Thymus (tissue), 11 donors: ENCODE measurements around the gene NVL. TPM values are rescaled to one million over a fixed set of nuclear protein-coding genes. Genes with fewer than 3 reads are reported as not detected.
"Not testable (repeated sequence)": the region's sequence is repeated elsewhere in the genome, so short reads cannot be mapped to it uniquely, and the experiment has no call there.

Experiments
- DNase-seq, 9 donors: peaks; one replicate each; pipeline ENCODE4 v3.0.0-alpha.2; 2013; ENCODE audit warnings: low spot score in 9 of 9, low read depth in 6 of 9, missing footprints in 1 of 9
- H3K27ac ChIP-seq, 2 donors: one replicate each; pipeline ENCODE4 v1.5.1; 2013; ENCODE audit warnings: control low read depth in 1 of 2, low read depth in 1 of 2, low read length in 1 of 2, mild to moderate bottlenecking in 1 of 2, moderate library complexity in 1 of 2
- H3K27me3 ChIP-seq, 2 donors: one replicate each; pipeline ENCODE4 v1.5.1; 2013; ENCODE audit warnings: low read length in 1 of 2; ENCODE audit not compliant: control insufficient read depth in 2 of 2, insufficient read depth in 1 of 2
- H3K36me3 ChIP-seq, 2 donors: one replicate each; pipeline ENCODE4 v1.5.1; 2013; ENCODE audit warnings: low read length in 1 of 2, mild to moderate bottlenecking in 1 of 2, moderate library complexity in 1 of 2; ENCODE audit not compliant: control insufficient read depth in 2 of 2, insufficient read depth in 2 of 2
- H3K4me1 ChIP-seq, 2 donors: one replicate each; pipeline ENCODE4 v1.5.1; 2013; ENCODE audit warnings: low read length in 2 of 2; ENCODE audit not compliant: control insufficient read depth in 2 of 2, insufficient read depth in 2 of 2
- H3K4me3 ChIP-seq, 2 donors: one replicate each; pipeline ENCODE4 v1.5.1; 2013; ENCODE audit warnings: low read length in 2 of 2, control low read depth in 1 of 2, mild to moderate bottlenecking in 1 of 2
- H3K9me3 ChIP-seq, 2 donors: one replicate each; pipeline ENCODE4 v1.5.1; 2013; ENCODE audit warnings: low read length in 1 of 2, mild to moderate bottlenecking in 1 of 2; ENCODE audit not compliant: control insufficient read depth in 2 of 2, insufficient read depth in 1 of 2
- WGBS: extraction: QIAGEN DNeasy Blood & Tissue Kit; methylation state at CpG from one replicate; pipeline ENCODE4 v1.1.7; 2013; 5-methylcytosine and 5-hydroxymethylcytosine counted together
- polyA plus RNA-seq: library from polyadenylated mRNA; stranded (reverse); fragments of 200-250 nt; gene quantifications from one replicate; pipeline ENCODE4 v1.2.3, GENCODE V29; 2013
- total RNA-seq: library from RNA; stranded (reverse); fragments of 120-200 nt; gene quantifications from one replicate; pipeline ENCODE4 v1.2.4, GENCODE V29; 2013
- donor health status: healthy.

Gene NVL
- total and polyA plus RNA-seq, 2 donors, result 26.8 to 55.1 TPM

DNA sequence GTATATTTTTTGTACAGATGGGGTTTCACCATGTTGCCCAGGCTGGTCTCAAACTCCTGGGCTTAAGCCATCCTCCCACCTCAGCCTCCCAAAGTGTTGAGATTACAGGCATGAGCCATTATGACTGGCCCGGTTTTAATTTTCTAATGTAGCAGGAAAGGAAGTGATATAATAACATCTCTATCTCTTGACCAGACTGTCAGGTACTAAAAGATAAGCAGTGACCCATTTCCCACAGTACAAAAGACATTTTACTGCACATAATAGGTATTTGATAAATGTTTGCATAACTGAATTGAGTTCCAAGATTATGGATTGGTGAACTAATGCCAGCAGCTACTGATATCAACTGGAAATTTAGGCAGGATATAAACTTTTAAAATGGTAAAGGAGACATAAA, 4.0 kb downstream of the NVL start:
- 97% methylated on average over 1 of the region's 1 CpG for WGBS
- Histone ChIP-seq H3K4me3 (no peak overlapping the region), H3K36me3 (peaks cover 0 to 13% of the 10 kb centered on the region in 2 donors), H3K27me3 (no peaks in the 10 kb centered on the region), H3K4me1 (peaks cover 6 to 14% of the 10 kb centered on the region in 2 donors), H3K27ac (no peak overlapping the region), H3K9me3 (no peaks in the 10 kb centered on the region)
- DNase-seq, result no peak

DNA sequence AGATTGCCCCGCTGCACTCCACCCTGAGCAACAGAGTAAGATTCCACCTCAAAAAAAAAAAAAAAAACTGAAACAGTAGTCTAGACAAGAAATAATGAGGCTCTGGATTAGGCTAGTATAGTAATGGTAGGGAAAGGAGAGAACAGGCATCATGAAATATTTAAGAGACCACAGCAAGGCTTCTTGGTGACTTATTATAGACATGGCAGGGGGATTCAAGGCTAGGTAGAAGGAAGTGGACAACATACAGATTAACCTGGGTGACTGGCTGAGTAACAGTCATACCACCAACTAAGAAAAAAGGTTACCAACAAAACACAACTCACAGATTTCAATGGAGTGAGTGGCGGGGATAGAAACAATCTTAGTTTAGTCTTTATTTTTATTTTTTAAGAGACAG, 8.3 kb downstream of the NVL start:
- Histone ChIP-seq H3K27ac (no peak overlapping the region), H3K27me3 (no peaks in the 10 kb centered on the region), H3K36me3 (peaks cover 0 to 9% of the 10 kb centered on the region in 2 donors), H3K9me3 (no peaks in the 10 kb centered on the region), H3K4me1 (no peaks in the 10 kb centered on the region), H3K4me3 (no peak overlapping the region)
- no peak for DNase-seq
- WGBS, result 98% methylated on average over 2 of the region's 2 CpGs

DNA sequence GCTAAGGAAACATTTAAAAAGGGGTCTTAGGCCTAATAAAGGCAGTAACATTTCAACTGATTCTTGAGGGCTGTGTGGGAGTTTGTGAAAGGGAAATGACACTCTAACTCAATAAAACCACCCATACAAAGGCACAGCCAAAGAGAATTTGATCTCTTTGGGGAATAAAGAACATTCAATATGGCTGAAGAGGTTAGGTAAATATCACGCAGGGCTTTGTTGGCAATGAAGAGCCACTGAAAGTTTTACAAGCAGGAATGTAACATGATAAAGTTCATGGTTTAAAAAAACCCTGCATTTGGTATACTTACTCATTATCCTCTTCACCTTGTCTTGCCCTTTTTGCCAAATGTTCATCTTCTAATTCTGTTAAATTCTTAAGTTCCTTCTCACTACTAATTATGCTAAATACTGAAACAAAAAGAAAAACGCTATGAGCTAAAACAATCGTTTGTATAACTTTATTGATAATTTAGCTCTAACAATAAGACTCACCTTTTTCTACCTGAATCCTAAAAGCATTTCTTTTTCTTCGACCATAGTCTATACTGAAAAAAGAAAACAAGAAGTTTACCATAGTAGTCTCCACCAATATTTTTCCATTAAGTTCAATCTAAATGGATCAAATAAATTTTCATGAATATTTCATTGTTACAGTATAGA, 12.5 kb downstream of the NVL start:
- peaks cover 5 to 18% of the 10 kb centered on the region in 2 donors for H3K36me3 ChIP-seq
- H3K4me3 ChIP-seq, result no peak overlapping the region
- H3K9me3 ChIP-seq, result no peaks in the 10 kb centered on the region
- H3K27ac ChIP-seq, result no peak overlapping the region
- no peak for DNase-seq
- WGBS, result 97% methylated on average over 4 of the region's 4 CpGs
- no peaks in the 10 kb centered on the region for H3K4me1 ChIP-seq
- H3K27me3 ChIP-seq, result no peaks in the 10 kb centered on the region

GRCh38 chr1:224312025-224312424, 17.9 kb downstream of the NVL start:
- H3K4me3 ChIP-seq, result no peak overlapping the region
- H3K27ac ChIP-seq, result no peak overlapping the region
- no peaks in the 10 kb centered on the region for H3K27me3 ChIP-seq
- WGBS, result over 99% methylated on average over 2 of the region's 2 CpGs
- no peak for DNase-seq
- H3K4me1 ChIP-seq, result no peaks in the 10 kb centered on the region
- H3K9me3 ChIP-seq, result no peaks in the 10 kb centered on the region
- H3K36me3 ChIP-seq, result peaks cover 17 to 43% of the 10 kb centered on the region in 2 donors

- H3K27ac ChIP-seq, H3K9me3 ChIP-seq, DNase-seq, H3K4me3 ChIP-seq, H3K4me1 ChIP-seq, H3K27me3 ChIP-seq: not testable (repeated sequence)
- H3K36me3 ChIP-seq, result peaks cover 18 to 47% of the 10 kb centered on the region in 2 donors
- WGBS, result 98% methylated on average over 1 of the region's 1 CpG
These were observed 18.5 kb downstream of the NVL start for GRCh38 chr1:224311503-224311902.

DNA sequence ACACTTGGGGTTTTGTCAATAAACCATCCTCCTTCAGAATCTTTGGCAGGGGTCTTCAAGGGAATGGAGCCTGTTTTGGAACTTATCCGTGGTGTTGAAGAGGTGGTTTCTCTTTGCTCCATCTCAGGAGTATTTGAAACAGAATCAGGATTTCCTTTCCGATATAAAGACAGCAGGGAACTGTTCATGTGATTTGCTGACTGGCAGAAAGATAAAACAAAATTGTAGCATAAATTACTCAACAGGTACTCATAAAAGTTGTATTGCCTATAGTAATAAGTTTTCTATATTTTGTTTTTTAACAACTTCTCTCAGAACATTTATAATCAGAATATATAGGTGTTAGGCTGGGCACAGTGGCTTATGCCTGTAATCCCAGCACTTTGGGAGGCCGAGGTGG, 21.9 kb downstream of the NVL start:
- Histone ChIP-seq H3K36me3 (peaks cover 22 to 60% of the 10 kb centered on the region in 2 donors), H3K27me3 (no peaks in the 10 kb centered on the region), H3K4me1 (no peaks in the 10 kb centered on the region), H3K9me3 (no peaks in the 10 kb centered on the region), H3K4me3 (no peak overlapping the region), H3K27ac (no peak overlapping the region)
- WGBS, result 98% methylated on average over 3 of the region's 3 CpGs
- DNase-seq, result no peak

GRCh38 chr1:224304767-224305166, 25.2 kb downstream of the NVL start:
- Histone ChIP-seq H3K4me3 (no peak overlapping the region), H3K27ac (no peak overlapping the region), H3K27me3 (no peaks in the 10 kb centered on the region), H3K4me1 (no peaks in the 10 kb centered on the region), H3K36me3 (peaks cover 36 to 73% of the 10 kb centered on the region in 2 donors), H3K9me3 (no peaks in the 10 kb centered on the region)
- DNase-seq, result no peak
- WGBS, result 97% methylated on average over 2 of the region's 2 CpGs

DNA sequence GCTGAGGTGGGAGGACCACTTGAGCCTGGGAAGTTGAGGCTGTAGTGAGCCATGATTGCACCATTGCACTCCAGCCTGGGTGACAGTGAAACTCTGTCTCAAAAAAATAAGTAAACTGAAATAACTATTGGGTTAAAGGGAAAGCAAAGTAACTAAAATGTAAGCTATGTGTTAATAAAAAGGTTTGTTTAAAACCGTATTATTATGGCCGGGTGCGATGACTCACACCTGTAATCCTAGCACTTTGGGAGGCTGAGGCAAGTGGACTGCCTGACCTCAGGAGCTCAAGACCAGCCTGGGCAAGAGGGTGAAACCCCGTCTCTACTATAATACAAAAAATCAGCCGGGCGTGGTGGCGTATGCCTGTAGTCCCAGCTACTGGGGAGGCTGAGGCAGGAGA, 27.0 kb downstream of the NVL start:
- Histone ChIP-seq H3K4me3 (no peak overlapping the region), H3K27ac (no peak overlapping the region), H3K9me3 (no peaks in the 10 kb centered on the region), H3K36me3 (peaks cover 45 to 80% of the 10 kb centered on the region in 2 donors), H3K27me3 (no peaks in the 10 kb centered on the region), H3K4me1 (no peaks in the 10 kb centered on the region)
- 99% methylated on average over 7 of the region's 7 CpGs for WGBS
- no peak for DNase-seq

- peaks cover 44 to 71% of the 10 kb centered on the region in 2 donors for H3K36me3 ChIP-seq
- H3K4me1 ChIP-seq, result no peaks in the 10 kb centered on the region
- 98% methylated on average over 1 of the region's 1 CpG for WGBS
- no peaks in the 10 kb centered on the region for H3K9me3 ChIP-seq
- H3K4me3 ChIP-seq, result no peak overlapping the region
- H3K27ac ChIP-seq, result no peak overlapping the region
- H3K27me3 ChIP-seq, result no peaks in the 10 kb centered on the region
- no peak for DNase-seq
These were observed 28.6 kb downstream of the NVL start for GRCh38 chr1:224301391-224301790.
